Skin of body (tissue), 2 donors: ENCODE data around the gene TVP23C. TPM values are rescaled to one million over a fixed set of nuclear protein-coding genes. Genes with fewer than 3 reads are reported as not detected.

Experiments
- DNase-seq: peaks from one replicate; lab custom pipeline; 2025; lab: John Stamatoyannopoulos, UW
- total RNA-seq: library from RNA; depleted of rRNA; stranded (reverse); fragments of >200 nt; gene quantifications from one replicate; pipeline ENCODE4 v1.2.3, GENCODE V29; 2014

Gene TVP23C
- total RNA-seq, 1 donor from 2014 or later: 38.2 TPM

GRCh38 chr17:15496735-15497670 lies 66.3 kb downstream of the TVP23C start:
- DNase-seq: no peak

- DNase-seq: no peak
Observed at GRCh38 chr17:15494821-15495220, 68.5 kb downstream of the TVP23C start.

GRCh38 chr17:15493693-15494035 lies 69.6 kb downstream of the TVP23C start:
- no peak for DNase-seq

GRCh38 chr17:15492791-15493692 lies 70.2 kb downstream of the TVP23C start:
- no peak for DNase-seq

GRCh38 chr17:15492186-15492585 lies 71.1 kb downstream of the TVP23C start:
- DNase-seq: no peak

GRCh38 chr17:15490634-15491261 lies 72.5 kb downstream of the TVP23C start:
- DNase-seq: peak; percentile 75

GRCh38 chr17:15488557-15488956 lies 74.7 kb downstream of the TVP23C start:
- DNase-seq: no peak

- DNase-seq: no peak
Observed at GRCh38 chr17:15485045-15485444, 78.2 kb downstream of the TVP23C start.

- DNase-seq: no peak
Observed at GRCh38 chr17:15483431-15483830, 79.9 kb downstream of the TVP23C start.

- no peak for DNase-seq
Observed at GRCh38 chr17:15482476-15482875, 80.8 kb downstream of the TVP23C start.

GRCh38 chr17:15481481-15481880 lies 81.8 kb downstream of the TVP23C start:
- DNase-seq: no peak

- no peak for DNase-seq
Observed at GRCh38 chr17:15480204-15480603, 83.1 kb downstream of the TVP23C start.

- no peak for DNase-seq
Observed at GRCh38 chr17:15479703-15480102, 83.6 kb downstream of the TVP23C start.

GRCh38 chr17:15478845-15479244 lies 84.4 kb downstream of the TVP23C start:
- no peak for DNase-seq

GRCh38 chr17:15475631-15476354 lies 87.5 kb downstream of the TVP23C start:
- DNase-seq: peak; percentile 50

GRCh38 chr17:15472891-15473290 lies 90.4 kb downstream of the TVP23C start:
- no peak for DNase-seq

GRCh38 chr17:15470536-15470935 lies 92.7 kb downstream of the TVP23C start:
- no peak for DNase-seq

GRCh38 chr17:15469260-15469659 lies 94.0 kb downstream of the TVP23C start:
- no peak for DNase-seq

GRCh38 chr17:15468126-15468525 lies 95.2 kb downstream of the TVP23C start:
- DNase-seq: no peak

- DNase-seq: no peak
Observed at GRCh38 chr17:15467592-15467991, 95.7 kb downstream of the TVP23C start, which contains the start of gene CDRT4. CDRT4 (minus strand) TSS chr17:15467621; CDS start chr17:15440238, 27,383 bp downstream.

- DNase-seq: no peak
Observed at GRCh38 chr17:15466131-15466530, 97.2 kb downstream of the TVP23C start.
